Occipital lobe (tissue), 2 donors: ENCODE data around the gene TMEM119. TPM values are rescaled to one million over a fixed set of nuclear protein-coding genes. Genes with fewer than 3 reads are reported as not detected.

Source experiments
- DNase-seq: peaks from one replicate; lab custom pipeline; 2025; lab: John Stamatoyannopoulos, UW
- total RNA-seq: library from RNA; depleted of rRNA; stranded (reverse); fragments of >200 nt; gene quantifications from one replicate; pipeline ENCODE4 v1.2.3, GENCODE V29; 2014

TMEM119 gene
- total RNA-seq, 1 donor from 2014 or later: 2.2 TPM

DNA sequence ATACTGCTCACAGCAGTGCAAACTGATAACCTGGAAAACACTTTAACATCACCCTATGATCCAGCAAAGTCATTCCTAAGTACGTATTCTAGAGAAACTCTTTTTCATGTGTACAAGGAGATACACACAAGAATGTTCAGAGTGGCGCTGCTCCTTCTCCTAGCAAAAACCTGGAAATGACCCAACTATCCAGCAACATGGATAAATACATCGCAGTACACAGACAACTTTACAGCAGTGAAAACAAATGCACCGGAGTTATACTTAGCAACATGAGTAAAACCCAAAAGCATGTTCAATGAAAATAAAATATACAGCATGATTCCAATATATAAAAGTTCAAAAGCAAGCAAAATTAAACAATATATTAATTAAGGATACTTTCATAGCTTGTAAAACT is 55.6 kb downstream of the TMEM119 start:
- no peak for DNase-seq

Other genes with a start within 250 kb of the TMEM119 start
- gene FICD, start 82.8 kb downstream of the TMEM119 start, total RNA-seq: 5.0 TPM
- gene SART3, start 36.9 kb downstream of the TMEM119 start, total RNA-seq: 66.0 TPM
- gene ISCU, start 35.5 kb downstream of the TMEM119 start, total RNA-seq: 36.2 TPM
- 2.0 TPM for gene SELPLG, start 35.8 kb upstream of the TMEM119 start, total RNA-seq
- gene CORO1C, start 133.4 kb upstream of the TMEM119 start, total RNA-seq: 166 TPM